ENCODE data around the gene PPP2R5A.

Gene PPP2R5A

GRCh38 chr1:212367474-212368072 lies 82.4 kb downstream of the PPP2R5A start:
- no peak overlapping the region for H3K4me3 ChIP-seq (ENCODE audit: low read depth, low read length)
- in situ Hi-C loops (cut with HindIII; ENCODE audit: low sequenced_read_pairs), result loop anchor here (10.0 kb wide), 1 partner anchor 303 kb away; no protein-coding TSS in a partner anchor
- DNase-seq (ENCODE audit: low read depth), result no peak
- no peak for TF ChIP-seq CTCF (IDR thresholded peaks at IDR 0.05; ENCODE audit: low read depth, low read length, missing control alignments)

- in situ Hi-C loops (cut with HindIII; ENCODE audit: low sequenced_read_pairs), result loop anchor here (10.0 kb wide), 1 partner anchor 303 kb away; no protein-coding TSS in a partner anchor
- no peak overlapping the region for H3K4me3 ChIP-seq (ENCODE audit: low read depth, low read length)
- TF ChIP-seq CTCF (IDR thresholded peaks at IDR 0.05; ENCODE audit: low read depth, low read length, missing control alignments), result peak; percentile 92
- peak; percentile 69 for DNase-seq (ENCODE audit: low read depth)
Observed at GRCh38 chr1:212368073-212368484, 82.9 kb downstream of the PPP2R5A start.

GRCh38 chr1:212375986-212376385 lies 90.8 kb downstream of the PPP2R5A start:
- in situ Hi-C loops (cut with HindIII; ENCODE audit: low sequenced_read_pairs), result no loop called here
- no peak for DNase-seq (ENCODE audit: low read depth)
- no peak overlapping the region for H3K4me3 ChIP-seq (ENCODE audit: low read depth, low read length)
- TF ChIP-seq CTCF (IDR thresholded peaks at IDR 0.05; ENCODE audit: low read depth, low read length, missing control alignments), result no peak

GRCh38 chr1:212377644-212378043 lies 92.4 kb downstream of the PPP2R5A start:
- no peak for TF ChIP-seq CTCF (IDR thresholded peaks at IDR 0.05; ENCODE audit: low read depth, low read length, missing control alignments)
- H3K4me3 ChIP-seq (ENCODE audit: low read depth, low read length), result no peak overlapping the region
- in situ Hi-C loops (cut with HindIII; ENCODE audit: low sequenced_read_pairs), result no loop called here
- DNase-seq (ENCODE audit: low read depth), result no peak

- in situ Hi-C loops (cut with HindIII; ENCODE audit: low sequenced_read_pairs), result no loop called here
- no peak for DNase-seq (ENCODE audit: low read depth)
- TF ChIP-seq CTCF (IDR thresholded peaks at IDR 0.05; ENCODE audit: low read depth, low read length, missing control alignments), result no peak
- no peak overlapping the region for H3K4me3 ChIP-seq (ENCODE audit: low read depth, low read length)
Observed at GRCh38 chr1:212379366-212379765, 94.2 kb downstream of the PPP2R5A start.

DNA sequence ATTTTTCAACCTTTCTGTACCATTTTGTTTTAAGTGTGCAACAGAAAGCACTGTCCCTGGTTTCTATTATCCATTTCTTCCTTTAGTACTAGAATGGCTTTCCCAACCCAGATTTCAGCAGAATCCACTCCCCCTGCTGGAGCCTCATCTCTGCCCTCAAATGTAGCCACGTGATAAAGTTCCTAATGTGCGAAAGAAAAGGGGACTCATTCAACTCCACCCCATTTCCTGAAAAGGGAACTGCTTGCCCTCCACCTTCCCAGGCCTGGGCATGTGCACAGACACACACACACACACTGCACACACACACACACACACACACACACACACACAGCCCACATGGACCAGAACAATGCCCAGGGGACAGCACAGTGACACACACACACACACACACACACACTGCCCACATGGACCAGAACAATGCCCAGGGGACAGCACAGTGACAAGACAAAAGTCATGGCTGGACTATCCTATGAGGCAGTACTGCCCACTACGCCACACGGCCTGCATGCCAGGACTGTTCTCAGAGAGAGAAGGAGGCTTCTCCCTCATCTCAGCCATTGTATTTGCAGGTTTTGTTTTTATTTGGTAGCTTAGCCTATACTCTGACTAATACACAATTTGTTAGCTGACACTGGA lies 96.3 kb downstream of the PPP2R5A start:
- DNase-seq (ENCODE audit: low read depth), result no peak
- TF ChIP-seq CTCF (IDR thresholded peaks at IDR 0.05; ENCODE audit: low read depth, low read length, missing control alignments), result no peak
- in situ Hi-C loops (cut with HindIII; ENCODE audit: low sequenced_read_pairs), result no loop called here

More for the DNA sequence above, 96.3 kb downstream of the PPP2R5A start:
- no peak overlapping the region for H3K4me3 ChIP-seq (ENCODE audit: low read depth, low read length)
